HuH-7 (cell line): ENCODE measurements around the gene SRGAP3.

Experiments used
- DNase-seq: peaks from one replicate; pipeline ENCODE4 v3.0.0; 2011; ENCODE audit warnings: low spot score

SRGAP3 gene

DNA sequence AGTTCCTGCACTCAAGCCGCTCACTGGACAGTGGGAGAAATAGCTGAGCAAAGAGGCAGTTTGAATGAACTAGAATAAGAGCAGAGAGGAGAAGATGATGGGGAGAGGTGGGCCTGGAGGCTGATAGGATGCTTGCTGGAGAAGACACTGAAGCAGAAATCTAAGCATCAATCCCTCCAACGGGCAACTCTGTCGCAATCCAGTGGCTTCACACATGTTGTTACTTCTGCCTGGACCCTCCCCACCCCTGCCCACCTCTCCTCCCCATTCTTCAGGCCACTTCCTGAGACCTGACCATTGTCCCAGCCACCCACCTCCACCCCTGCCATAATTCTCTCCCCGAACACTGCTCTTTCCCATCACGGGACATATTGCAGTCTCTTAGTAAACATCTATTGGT lies 76.0 kb downstream of the SRGAP3 start:
- no peak for DNase-seq

DNA sequence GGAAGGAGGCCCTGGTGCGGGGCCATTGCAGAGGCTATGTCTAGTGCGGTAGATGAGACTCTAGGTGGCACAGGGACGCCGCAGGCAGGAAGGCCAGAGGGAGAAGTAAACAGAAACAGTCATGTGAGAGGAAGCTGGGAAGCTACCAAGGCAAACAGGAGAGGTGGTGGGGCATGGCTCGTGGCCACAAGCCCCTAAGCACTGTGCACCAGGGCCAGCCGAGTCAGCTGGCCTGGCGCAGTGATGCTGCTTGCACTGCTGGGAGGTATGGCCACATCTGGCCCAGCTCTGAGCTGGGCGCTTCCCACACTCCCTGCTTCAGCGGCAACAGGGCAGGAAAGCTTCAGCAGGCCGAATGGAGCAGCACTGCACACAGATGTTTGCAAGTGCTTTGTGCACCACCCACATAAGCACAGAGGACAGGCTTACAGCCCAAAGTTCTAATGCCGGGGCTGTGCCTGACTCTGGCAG lies 76.6 kb downstream of the SRGAP3 start:
- no peak for DNase-seq

DNA sequence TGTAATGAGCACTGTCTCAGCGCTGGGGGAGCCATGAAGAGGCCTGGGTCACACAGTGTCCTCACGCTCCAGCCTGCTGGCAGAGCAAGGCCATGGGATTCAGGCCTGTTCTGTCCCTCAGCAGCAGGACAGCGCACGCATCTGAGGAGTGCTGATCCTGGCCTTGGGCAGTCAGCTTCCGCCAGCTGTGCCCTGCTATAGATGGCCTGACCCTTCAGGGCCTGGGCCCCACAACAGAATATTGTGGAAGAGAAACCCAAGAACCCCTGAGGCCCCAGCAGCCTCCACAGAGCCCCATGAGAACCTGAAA lies 78.6 kb downstream of the SRGAP3 start:
- DNase-seq = no peak

DNA sequence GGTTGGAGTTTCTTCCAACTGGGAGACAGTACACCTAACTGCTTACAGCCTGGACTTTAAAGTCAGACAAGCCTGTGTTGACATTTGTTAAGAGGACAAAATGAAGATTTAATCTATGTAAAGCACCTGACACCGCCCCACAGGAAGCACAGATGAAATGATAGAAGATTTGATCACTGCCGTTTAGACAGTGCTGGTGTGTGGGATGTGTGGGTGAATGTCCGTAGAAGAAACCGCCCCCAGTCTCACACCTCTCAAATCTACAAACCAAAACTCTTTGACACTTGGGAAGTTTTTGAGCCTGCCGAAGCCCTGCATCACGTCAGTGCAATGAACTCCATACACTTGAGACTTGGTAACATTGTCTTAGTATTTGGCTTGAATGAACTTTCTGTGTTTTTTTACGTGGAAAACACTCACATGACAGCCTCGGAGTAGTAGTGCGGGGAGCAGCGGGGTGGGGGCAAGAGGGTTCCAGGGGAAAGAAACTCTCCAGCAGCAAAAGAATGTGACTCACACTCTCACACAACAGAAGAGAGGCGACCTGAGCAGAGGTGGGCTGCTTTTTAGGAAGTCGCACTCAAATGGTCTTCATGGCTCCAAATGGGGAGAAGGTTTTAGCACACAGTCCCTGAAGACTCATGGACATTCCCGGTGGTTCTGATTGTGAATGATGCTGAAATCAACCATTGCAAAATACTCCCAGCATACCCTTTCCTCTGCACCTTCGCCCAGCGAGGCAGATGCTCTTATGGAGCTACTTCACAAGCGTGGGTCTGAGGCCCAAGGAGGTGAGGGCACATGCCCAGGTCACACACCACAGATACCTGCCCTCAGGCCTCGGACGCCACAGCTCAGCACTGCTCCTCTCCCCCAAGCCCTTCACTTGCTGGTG lies 79.2 kb downstream of the SRGAP3 start:
- DNase-seq = no peak

DNA sequence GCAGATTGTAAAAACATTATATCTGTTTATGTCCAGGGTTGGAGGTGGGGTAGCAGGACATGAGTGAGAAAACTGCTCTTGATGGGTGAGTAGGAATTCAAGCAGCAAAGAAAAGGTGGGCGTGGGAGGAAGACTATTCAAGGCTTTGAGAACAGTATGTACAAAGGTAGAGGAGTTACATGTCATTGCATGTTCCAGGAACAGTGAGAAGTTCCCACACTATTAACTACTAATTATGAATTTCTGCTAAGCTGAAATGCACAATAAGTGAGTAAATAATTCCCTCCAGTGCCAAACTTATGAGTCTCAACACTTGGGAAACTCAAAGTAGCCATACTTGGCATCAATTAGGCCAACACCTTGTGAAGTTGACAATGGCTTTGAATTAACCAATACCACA lies 80.1 kb downstream of the SRGAP3 start:
- no peak for DNase-seq

DNA sequence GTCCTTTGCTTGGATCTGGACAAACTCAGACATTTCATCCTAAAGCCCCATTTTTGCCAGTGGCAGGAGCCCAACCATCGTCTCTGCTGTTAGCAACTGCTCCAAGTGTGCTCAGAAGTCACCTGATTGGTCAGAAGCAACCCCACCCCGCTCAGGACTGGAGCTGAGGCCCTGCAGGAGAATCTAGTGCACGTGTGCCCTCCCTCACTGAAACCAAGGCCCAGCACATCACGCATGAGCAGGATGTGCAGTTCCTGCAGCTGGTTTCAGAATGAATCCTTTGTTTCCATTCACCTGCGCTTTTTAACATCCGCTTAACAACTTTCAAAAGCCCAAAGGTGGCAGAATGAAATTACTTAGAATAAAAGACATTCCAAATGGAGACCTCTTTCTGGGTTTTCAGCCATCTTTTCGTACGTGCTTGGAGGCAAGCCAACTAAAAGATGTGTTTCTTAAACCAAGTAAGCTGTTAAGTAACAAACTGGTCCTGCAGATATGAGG lies 81.2 kb downstream of the SRGAP3 start:
- no peak for DNase-seq

DNA sequence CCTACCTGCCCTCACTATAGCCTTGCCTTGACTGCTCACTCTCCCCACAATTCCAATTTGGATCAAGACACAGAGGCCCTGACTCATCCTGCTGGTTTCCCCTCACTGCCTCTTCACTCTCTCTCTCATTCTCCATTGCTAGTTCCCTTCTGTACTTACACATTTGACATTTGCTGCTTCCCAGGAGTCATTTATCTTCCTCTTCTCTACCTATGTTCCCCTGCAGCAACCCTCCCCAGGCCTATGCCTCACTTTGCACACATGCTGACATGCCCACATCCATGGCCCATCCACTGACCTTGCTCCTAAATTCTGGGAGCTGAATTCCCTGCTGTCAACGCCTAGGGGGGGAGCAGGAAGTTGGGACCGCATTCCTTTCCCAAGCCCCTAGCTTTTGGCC lies 82.2 kb downstream of the SRGAP3 start:
- no peak for DNase-seq

DNA sequence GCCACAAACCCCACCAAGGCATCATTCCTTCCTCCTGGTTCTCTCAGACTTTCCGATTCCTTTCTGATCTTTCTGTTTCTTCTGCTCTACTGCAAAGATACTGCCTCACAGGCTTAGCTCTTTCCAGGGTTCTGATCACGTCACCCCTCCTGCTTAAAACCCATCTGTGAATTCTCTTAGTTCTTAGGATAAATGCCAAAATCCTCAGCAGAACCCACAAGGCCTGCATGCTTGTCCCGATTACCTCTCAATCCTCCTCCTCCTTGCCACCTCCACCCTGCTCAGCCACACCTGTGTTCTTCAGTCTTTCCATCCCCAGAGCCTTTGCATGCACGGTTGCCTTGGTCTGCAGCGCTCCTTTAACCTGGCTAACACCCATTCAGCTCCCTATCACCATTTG lies 84.0 kb downstream of the SRGAP3 start:
- DNase-seq = no peak

DNA sequence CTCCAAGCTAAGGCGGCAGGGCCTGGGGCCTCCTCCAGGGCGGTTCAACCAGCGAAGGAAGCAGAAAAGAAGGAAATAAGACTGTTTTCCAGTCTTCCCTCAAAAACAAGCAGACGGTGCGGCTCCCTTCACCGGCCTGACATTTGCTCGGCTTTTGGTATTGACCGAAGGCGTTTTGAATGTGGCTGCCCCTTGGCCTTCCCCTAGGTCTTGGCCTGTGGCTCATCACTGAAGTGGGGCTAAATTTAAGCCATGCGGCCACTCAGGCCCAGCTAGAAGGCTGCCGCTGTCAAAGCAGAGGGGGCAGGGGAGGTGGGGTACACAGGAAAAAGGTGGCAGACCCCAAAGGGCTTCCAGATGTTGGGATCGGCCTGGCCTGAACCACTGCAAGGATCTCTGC lies 86.2 kb downstream of the SRGAP3 start:
- DNase-seq = no peak

DNA sequence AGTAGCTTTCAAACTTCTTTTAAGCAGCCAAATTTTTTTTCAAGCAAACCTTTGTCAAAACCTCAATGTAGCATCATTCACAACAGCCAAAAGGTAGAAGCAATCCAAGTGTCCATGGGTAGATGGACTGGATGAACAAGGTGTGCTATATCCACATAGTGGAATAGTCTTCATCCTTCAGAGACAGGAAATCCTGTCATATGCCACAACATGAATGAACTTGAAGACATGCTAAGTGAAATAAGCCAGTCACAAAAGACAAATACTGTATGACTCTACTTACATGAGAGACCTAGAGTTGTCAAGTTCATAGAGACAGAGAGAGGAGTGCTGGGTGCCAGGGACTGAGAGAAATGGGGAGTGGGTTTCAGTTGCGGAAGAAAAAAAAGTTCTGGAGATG lies 87.6 kb downstream of the SRGAP3 start:
- no peak for DNase-seq

DNA sequence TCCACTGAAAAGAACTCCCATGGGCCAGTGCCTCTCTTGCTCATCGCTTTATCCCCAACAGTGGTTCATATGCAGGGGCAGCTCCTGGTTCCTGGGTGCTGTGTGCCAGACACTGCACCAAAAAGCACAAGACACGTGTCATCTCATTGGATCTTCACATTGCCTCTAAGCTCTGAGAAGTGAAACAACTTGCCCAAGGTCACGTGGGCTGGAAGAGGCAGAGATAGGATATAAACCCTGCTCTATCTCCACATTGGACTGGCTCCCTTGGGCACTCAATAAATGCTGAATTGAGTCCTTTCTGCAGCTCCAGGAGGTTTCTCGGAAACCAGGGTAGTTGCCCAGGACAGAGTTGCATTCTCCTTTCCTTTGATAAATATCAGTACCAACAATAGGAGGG lies 88.1 kb downstream of the SRGAP3 start:
- no peak for DNase-seq

DNA sequence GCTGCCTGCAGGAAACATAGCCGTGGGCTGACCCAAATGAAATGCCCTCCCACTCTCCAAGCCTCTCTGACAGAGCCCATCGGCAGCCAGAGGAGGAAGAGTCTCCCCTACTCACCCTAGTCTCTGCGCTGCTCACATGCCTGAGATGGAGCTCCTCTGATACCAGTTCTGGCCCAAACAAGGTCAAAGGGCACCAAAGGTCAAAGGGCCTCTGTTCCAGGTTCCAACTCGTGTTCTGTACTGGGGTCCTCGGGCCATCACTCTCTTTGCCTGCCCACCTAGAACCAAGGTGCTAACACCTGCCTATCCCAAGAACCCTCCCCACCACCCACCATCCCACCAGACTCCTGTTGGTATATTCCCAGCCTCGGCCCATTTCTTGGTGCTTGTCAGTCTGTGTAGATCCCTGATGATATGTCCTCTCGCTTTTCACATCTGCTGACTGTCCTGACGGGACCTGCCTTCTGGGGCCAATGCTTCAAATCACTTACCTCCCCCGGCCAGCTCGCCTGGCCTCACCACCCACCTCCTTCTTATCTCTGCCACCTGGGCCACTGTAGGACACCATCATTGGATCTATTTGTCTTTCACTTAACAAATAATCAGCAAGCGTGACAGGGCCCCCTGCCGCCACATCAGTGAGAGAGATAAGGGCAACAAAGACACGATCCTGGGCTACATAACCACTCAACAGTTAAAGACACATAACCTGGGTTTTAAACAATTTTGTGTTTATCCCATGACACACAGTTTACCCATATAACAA lies 90.4 kb downstream of the SRGAP3 start:
- DNase-seq = peak; percentile 74

DNA sequence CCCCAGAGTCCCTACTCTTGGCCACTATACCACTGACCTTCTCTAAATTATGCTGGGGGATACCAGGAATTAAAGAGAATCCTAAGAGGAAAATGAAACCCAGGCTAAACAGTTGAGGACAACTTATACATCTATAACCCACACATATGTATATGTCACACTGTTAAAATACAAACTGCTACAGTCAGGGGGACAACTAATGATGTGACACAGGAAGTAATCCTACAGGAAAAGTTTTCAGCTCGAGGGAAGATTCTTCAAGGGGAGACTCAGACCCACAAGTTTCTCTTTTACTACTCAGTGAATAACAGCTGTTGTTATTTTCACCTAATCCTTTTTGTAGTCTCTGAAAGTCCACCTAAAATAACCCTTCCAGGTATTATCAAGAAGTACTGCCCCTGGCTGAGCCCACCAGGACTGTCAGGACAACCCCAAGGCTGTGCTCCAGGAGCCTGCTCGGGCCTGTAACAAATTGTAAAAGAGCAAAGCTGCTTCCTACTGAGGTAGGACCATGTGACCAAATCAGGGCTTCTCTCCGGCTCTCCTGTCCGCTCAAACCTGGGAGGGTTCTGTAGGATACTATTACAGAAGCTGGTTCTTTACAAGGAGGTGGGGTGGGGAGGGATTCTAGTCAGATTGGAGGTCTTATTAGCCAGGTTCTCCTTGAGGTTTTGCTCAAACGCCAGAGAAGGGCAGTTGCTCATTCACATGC lies 91.6 kb downstream of the SRGAP3 start:
- DNase-seq = no peak

DNA sequence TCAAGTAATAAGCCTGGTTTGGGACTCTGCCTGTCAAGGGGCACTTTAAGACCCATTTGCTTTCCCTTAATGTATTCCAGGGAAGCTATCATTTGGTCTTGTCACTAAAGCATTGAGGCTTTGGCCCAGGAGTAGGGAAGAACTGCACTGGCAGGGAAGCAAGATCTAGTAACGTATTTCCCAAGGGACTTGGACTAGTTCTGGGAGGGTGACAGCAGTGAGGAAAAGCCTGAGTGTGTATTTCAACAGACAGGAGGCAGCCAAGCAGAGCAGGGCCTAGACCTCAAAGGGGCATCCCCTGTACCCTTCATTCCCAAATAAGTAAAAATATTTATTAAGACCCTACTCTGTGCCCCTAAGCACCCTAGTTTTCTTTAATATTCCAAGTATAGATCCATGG lies 92.8 kb downstream of the SRGAP3 start:
- DNase-seq = no peak

DNA sequence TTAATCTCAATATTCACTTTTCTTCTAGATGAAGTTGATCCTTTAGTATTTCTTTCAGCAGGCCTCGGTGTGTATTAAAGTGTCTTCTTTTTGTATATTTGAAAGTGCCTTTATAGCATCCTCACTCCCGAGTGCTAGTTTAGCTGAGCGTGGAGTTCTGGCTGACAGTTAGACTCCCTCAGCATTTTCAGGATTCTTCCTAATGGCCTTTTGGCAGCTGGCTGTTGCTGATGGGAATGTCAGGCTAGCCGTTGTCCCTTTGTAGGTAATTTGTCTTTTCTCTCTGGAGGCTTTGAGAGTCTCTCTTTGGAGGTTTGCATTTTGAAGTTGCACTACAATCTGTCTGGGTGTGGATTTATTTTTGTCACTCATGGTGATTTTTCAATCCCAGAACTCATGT lies 94.4 kb downstream of the SRGAP3 start:
- DNase-seq = no peak

DNA sequence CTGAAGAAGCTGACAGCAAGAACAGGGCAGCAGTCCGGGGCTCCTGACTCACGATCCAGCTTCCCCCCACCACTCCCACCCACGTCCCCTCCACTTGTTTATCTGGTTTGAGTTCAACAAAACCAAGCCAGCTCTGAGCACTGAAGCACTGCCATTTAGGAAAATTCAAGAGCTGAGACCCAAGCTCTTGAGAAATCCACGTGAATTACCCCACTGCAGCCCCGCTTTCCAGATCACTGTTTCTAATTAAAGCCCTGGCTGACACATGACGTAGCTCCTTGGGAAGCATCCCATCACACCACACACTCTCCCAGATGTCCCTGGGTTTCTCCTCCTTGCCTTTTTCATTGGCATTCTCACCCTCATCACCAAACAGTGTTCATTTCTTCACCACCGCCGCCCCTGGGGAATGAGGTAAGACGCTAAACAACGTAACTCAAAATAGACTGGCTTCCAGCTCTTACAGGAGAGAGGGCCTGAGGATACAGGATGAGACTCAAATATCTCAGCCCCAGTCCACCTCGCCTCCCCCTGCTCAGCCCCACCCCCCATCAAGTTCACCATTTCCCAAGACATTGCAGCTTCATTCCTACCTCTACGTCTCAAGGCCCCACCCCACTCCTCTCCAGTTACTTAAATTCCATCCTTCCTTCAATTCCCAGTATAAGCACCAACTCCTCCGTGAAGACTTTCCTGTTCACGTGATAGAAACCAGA lies 95.4 kb downstream of the SRGAP3 start:
- DNase-seq = no peak

DNA sequence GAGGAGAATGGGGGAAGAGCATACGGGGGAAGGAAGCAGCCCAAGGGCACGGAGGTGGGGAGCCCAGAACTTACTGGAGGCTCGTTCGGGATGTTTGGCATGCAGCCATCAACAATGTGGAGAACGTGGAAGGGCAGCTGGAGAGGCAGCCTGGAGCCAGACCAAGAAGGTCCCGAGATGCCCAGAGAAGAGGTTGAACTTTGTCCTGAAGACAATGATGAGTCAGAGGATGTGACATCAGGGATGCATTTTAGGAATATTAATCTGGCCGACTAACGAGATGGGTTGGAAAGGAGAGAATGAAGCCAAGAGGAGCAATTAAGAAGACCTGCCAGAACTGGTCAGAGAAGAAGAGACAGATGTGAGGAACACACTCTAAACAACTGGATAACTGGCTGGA lies 98.2 kb downstream of the SRGAP3 start:
- no peak for DNase-seq

DNA sequence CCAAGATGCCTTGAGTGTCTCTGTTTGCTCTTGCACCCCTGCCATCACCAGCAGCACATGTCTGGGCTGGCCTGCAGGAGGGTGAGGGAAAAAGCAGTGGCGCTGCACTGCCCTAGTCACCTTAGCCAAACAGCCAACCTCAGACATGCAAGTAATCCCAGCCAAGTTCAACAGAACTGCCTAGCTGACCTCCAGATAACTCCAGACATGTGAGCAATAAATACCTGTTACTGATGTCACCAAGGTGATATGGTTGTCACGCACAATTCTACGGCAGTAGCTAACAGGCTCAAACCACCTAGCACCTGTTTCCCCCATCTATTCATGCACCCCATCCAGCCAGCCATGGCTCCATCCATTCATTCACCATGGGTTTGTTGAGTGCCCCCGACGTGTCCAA lies 99.9 kb downstream of the SRGAP3 start:
- DNase-seq = no peak

DNA sequence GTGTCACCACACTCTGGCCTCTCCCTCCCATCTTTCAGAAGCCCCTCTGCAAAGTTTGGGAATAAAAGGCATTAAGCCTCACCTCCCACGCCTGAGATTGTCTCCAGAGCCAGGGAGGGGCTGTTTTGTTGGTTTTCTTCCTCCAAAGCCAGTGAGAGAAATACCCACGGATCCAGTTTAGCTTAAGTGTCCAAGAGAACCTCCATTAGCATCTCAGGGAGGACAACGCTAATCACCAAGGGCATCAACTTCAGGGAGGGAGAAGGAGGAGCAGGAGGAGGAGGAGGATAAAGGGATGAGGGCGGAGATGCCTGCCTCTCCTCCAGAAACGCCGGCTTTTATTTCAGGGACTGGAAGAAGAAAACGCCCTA lies 101.6 kb downstream of the SRGAP3 start:
- no peak for DNase-seq

DNA sequence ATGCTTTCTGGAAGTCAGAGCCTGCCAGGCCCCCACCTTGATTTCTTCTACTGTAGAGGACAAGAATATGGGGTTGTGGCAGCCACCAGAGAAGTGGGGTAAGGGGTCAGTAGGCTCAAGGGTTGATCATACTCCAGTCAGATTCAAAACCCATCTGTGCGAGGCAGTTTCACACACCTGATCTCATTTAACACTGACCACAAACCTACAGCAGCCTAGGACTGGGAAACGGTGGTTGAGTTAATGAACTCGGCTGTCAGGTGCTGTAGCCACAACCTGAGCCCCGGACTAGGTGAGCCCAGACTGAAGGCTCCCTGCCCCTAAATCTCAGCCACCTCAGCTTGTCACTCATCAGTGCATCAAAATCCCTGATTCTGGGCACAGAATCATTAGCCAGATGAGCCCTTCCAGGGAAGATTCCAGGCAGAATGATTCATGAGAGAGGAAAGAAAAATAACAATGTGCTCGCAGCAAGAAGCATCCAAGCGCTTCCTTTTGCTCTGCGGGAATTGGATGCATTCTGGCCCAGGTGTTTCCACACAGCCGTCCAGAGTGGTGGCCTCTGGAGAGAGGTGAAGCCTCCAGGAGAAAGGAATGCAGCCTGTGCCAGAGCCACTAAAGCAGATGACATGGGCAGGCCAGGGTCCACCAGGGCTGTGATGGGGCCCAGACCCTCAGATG lies 102.1 kb downstream of the SRGAP3 start:
- no peak for DNase-seq

DNA sequence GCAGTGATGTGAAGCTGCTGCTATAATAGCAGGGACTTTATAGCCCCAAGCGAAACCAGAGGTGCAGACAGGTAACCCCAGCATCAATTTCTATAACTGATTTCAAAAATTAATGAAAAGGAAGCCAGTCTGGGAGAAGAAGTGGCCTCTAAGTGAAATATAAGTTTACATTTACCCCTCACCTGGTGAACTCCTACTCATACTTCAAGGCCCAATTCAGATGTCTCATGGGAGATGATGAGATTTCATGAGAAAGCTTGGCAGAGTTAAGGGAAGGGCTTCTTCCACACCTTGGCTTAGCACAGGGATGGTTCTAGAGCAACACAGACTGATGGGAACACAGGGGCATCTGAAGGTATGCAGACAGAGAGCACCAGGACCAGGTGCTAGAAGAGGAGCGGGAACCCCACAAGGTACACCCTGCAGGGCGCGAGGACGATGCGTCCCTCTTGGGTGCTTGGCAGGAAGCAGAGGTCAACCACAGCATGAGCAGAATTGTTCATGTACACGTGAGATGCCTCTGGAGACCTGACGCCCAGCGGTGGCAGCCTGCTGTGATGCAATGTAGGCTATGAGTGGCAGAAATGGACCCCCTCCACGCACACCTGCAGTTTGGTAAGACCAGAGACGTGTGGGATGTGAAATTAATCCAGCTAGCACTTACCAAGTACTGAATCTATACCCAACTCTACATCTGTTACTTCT lies 102.9 kb downstream of the SRGAP3 start:
- no peak for DNase-seq
